ENCODE results near the gene PDXDC1.
"Not testable (repeated sequence)": the region's sequence is repeated elsewhere in the genome, so short reads cannot be mapped to it uniquely, and the experiment has no call there.

PDXDC1 gene

GRCh38 chr16:15140444-15141365 lies 165.9 kb downstream of the PDXDC1 start:
- not testable (repeated sequence) for DNase-seq

GRCh38 chr16:15141586-15141985 lies 166.8 kb downstream of the PDXDC1 start:
- no peak for DNase-seq

GRCh38 chr16:15142107-15142890 lies 167.5 kb downstream of the PDXDC1 start:
- DNase-seq, result not testable (repeated sequence)

- not testable (repeated sequence) for DNase-seq
These were observed 168.2 kb downstream of the PDXDC1 start for GRCh38 chr16:15142891-15143600.

GRCh38 chr16:15143601-15144091 lies 168.8 kb downstream of the PDXDC1 start:
- not testable (repeated sequence) for DNase-seq

- not testable (repeated sequence) for DNase-seq
These were observed 169.3 kb downstream of the PDXDC1 start for GRCh38 chr16:15144092-15144631.

GRCh38 chr16:15144781-15145417 lies 170.1 kb downstream of the PDXDC1 start:
- not testable (repeated sequence) for DNase-seq

- not testable (repeated sequence) for DNase-seq
These were observed 170.8 kb downstream of the PDXDC1 start for GRCh38 chr16:15145418-15146263.

- not testable (repeated sequence) for DNase-seq
These were observed 171.4 kb downstream of the PDXDC1 start for GRCh38 chr16:15146264-15146662.

- not testable (repeated sequence) for DNase-seq
These were observed 174.0 kb downstream of the PDXDC1 start for GRCh38 chr16:15148831-15149230.

- DNase-seq, result not testable (repeated sequence)
These were observed 174.4 kb downstream of the PDXDC1 start for GRCh38 chr16:15149260-15149659.

- not testable (repeated sequence) for DNase-seq
These were observed 179.2 kb downstream of the PDXDC1 start for GRCh38 chr16:15154005-15154404.

GRCh38 chr16:15154650-15155562 lies 180.1 kb downstream of the PDXDC1 start:
- DNase-seq, result peak; percentile 47

- not testable (repeated sequence) for DNase-seq
These were observed 182.8 kb downstream of the PDXDC1 start for GRCh38 chr16:15157644-15158043.

GRCh38 chr16:15159671-15160070 lies 184.8 kb downstream of the PDXDC1 start:
- DNase-seq, result not testable (repeated sequence)

GRCh38 chr16:15160571-15160970 lies 185.7 kb downstream of the PDXDC1 start:
- not testable (repeated sequence) for DNase-seq

- DNase-seq, result not testable (repeated sequence)
These were observed 188.2 kb downstream of the PDXDC1 start for GRCh38 chr16:15163055-15163454.

GRCh38 chr16:15166177-15166576 lies 191.4 kb downstream of the PDXDC1 start:
- not testable (repeated sequence) for DNase-seq

- DNase-seq, result not testable (repeated sequence)
These were observed 193.5 kb downstream of the PDXDC1 start for GRCh38 chr16:15168303-15168702.
